Measurements from ENCODE around the gene VIPR1.

Gene VIPR1

DNA sequence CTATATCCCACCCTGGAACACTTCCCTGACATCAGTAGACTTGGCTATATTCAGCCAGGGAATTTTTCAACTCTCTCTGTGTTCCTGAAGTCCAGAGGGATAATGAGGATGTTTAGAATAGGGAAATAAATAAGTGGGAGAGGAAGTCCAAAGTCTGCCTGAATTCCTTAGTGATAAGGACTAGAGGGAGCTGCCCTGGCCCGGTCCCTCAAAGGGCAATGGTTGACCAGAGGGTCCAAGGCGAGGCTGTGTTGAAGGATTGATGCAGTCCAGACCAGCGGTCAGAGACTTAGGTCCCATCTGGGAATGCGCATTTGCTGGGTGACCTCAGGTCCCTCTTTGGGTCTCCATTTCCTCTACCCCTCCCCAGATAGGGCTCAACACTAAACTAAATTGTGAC is 7.9 kb downstream of the VIPR1 start:
- no peak for DNase-seq

GRCh38 chr3:42511201-42511600 is 8.8 kb downstream of the VIPR1 start:
- DNase-seq = no peak

DNA sequence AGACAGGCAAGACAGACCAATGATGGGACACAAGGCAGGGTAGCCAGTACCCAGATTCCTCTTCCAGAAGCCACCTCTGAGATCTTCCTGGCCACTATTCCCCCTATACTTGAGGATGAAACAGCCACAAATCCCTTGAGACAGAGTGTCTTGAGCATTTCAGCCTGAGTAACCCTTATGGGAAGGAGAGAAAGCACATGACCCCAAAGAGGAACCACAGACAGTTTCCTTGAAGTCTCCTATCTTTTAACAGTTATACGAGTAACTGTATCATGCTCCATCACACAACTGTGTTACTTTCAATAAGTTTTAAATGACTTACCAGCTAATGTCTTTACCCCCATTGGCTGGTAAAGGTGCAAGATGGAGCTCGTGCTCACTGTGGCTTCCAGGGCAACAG is 9.3 kb downstream of the VIPR1 start:
- DNase-seq = no peak

GRCh38 chr3:42513121-42513520 is 10.7 kb downstream of the VIPR1 start:
- no peak for DNase-seq

GRCh38 chr3:42513521-42513920 is 11.1 kb downstream of the VIPR1 start:
- DNase-seq = no peak

DNA sequence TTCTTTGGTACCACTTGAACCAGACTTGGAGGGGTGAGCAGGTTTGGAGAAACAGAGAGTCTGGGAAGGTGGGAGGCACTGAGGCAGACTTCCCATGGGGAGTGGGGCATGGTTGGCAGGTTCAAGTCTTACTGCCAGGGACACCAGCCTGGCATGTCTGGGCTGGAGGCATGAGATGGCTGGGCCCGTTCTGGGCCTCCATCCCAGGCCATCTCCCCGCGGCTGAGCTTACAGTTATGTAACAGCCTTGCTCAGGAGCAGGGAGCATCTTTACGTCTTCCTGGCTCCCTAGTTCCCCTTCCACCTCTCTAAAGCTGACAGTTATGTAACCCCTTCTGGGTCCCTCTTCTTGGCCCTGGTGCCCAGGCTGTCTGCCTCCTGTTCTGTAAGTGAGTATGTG is 12.4 kb downstream of the VIPR1 start:
- no peak for DNase-seq

GRCh38 chr3:42515391-42515916 is 13.0 kb downstream of the VIPR1 start:
- DNase-seq = no peak

- DNase-seq = no peak
Observed at GRCh38 chr3:42515976-42516375, 13.5 kb downstream of the VIPR1 start.

DNA sequence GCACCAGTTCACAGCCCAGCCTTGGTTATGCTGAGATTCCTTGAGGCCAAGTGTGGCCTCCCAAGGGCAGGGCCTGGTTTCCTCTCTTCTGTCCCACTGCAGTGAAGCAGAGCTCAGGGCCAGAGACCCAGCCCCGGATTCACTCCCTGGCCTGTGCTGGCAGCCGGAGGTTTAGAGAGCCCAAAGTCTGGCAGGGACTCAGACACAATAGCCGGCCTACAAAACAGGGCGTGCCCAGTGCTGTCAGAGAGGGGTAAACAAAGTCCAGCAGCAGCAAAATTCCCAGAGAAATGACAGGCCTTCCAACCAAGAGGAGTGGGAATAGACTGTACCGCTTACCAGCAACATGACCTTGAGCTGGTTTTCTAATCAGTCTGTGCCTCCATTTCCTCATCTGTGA is 14.0 kb downstream of the VIPR1 start:
- DNase-seq = no peak

DNA sequence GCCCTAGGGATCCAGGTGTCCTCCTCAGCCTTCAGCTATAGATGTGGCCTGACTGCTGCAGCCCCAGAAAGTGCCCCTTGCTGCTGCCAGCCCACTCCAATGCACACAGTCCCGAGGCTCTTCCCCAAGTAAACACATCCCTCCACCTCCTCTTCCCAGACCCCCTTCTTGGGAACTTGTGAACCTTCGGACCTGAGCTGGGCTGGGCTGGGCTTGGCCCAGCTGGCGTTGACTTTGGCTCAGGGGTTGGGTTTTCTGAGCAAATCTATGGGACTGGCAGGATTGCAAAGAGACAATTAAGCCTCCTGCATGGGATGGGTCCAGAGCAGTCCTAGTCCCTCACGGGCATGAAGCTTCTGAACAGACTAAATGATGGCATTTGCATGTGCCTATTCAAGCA is 14.7 kb downstream of the VIPR1 start:
- no peak for DNase-seq

GRCh38 chr3:42518800-42519567 is 16.5 kb downstream of the VIPR1 start:
- no peak for DNase-seq

- DNase-seq = no peak
Observed at GRCh38 chr3:42519568-42519962, 17.1 kb downstream of the VIPR1 start.

GRCh38 chr3:42520336-42520735 is 17.9 kb downstream of the VIPR1 start:
- DNase-seq = no peak

- DNase-seq = no peak
Observed at GRCh38 chr3:42520906-42521305, 18.5 kb downstream of the VIPR1 start.

GRCh38 chr3:42524751-42525150 is 22.3 kb downstream of the VIPR1 start:
- DNase-seq = no peak

DNA sequence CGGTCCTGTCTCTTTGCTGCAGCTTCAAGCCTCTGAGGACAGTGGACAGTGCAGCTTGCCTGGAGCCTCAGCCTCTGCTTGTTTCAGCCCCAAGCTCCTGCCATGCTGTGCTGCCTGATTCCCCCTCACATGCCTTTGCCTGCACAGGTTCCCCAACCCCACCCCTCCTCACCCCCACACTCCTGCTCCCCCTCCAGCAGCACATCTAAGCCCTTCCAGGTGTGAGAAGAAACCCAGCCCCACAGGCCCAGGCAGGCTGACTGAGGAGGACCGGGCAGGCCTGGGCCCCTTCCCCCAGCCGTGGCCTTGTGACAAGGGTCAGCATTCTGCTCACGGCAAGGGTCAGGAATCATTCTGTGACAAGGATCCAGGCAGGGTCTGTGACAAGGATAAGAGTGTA is 22.8 kb downstream of the VIPR1 start:
- no peak for DNase-seq

DNA sequence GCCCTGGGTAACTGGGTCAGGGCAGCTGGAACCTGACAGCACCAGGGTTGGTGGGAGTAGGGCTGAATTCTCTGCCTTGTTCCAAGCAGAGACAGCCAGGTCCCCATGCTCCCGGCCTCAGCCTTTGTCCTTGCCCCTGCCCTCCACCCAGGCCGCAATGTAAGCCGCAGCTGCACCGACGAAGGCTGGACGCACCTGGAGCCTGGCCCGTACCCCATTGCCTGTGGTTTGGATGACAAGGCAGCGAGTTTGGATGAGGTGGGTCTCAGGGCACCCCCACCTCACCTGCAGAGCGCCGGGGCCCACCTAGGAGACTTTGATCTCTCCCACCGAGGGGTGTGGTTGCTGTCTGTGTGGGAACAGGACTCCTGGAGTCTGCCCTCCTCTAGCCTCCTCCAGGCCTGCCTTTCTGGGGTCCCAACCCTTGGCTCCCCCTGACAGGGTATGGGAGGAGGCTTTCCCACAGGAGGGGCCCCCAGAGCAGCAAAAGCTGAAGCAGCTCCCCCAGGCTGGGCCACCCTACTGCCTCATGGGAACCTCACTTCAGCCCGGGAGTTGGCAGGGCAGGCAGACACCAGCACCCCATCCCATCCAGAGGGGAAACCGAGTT is 23.4 kb downstream of the VIPR1 start:
- no peak for DNase-seq

DNA sequence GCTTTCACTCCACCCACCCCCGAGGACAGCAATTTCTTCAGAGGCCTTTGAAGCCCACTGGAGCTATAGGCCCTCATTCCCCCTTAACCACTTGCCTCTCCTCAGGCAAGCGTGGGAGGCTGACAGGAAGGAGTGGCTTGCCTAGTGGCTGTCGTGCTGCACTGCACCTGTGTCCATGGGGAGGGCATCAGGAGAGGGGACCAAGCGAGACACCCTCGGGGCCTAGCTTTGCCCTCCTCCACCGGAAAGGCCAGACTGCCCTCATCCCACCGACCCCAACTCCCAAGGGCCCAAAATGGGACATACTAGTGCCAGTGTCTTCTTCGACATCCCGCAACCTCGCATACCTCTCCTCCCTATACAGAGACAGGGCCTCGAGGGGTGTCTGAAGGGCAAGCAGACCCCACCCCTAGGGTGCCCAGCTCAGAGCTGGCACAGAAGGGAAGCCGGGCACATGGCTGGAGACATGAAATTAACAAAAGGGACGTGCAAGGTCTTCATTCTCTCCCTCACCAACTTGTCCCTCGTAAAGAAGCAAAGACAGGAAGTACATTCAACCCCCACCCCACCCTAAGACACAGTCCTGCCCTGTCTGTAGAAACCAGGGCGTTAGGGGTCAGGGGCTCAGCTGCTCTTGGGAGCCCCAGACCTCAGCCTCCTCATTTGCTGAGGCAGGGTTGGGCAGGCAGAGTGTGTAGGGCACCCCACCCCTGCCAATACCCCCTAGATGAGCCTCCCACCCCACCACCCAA is 24.3 kb downstream of the VIPR1 start:
- no peak for DNase-seq

- DNase-seq = no peak
Observed at GRCh38 chr3:42527368-42527917, 25.0 kb downstream of the VIPR1 start.

DNA sequence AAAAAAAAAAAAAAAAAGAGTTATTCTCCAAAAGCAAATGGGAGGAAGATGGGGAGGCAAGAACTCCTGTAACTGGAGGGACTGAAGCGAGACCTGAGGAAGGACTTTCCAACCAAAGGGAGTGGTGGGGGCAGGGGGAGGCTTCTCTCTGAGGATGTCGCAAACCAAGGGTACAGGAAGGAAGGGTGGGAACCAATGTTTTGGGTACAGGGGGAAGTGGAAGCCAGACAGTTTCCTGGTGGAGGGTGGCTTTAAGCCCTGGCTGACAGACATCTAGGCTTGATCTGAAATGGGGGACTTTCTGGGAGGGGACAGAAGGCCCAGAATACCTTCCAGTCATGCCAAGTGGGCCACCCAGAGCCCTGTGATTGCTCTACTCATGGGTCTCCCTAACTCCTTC is 27.0 kb downstream of the VIPR1 start:
- no peak for DNase-seq

- DNase-seq = no peak
Observed at GRCh38 chr3:42530073-42530472, 27.6 kb downstream of the VIPR1 start.

DNA sequence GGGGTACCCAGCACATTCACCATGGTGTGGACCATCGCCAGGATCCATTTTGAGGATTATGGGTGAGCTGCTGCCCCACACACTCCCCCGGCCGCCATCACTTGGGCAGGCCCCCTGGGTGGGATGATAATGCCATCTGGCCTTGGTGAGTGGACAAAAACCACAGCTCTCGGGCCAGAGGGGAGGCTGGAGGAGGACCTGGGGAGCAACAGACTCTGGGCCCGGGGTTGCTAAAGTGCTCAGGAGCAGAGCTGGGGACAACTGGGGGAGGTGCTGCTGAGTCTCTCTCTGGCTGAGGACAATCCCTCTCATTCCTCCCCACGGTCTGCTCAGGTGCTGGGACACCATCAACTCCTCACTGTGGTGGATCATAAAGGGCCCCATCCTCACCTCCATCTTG is 29.0 kb downstream of the VIPR1 start:
- DNase-seq = no peak

GRCh38 chr3:42532229-42532628 is 29.8 kb downstream of the VIPR1 start:
- no peak for DNase-seq

Data from right kidney (tissue), 1 donor.